Frontal cortex (tissue), 4 donors: ENCODE results near the gene ZIC4. TPM values are rescaled to one million over a fixed set of nuclear protein-coding genes. Genes with fewer than 3 reads are reported as not detected.

Experiments
- DNase-seq, 2 donors: peaks; one replicate each; pipeline ENCODE4 v3.0.0; 2012; ENCODE audit warnings: low spot score in 2 of 2
- FAIRE-seq: peaks from 2 replicates; lab custom pipeline; 2012; peaks lifted over from hg19 to GRCh38; lab: Jason Lieb, UNC
- total RNA-seq: library from RNA; depleted of rRNA; stranded (reverse); fragments of >200 nt; gene quantifications from one replicate; pipeline ENCODE4 v1.2.3, GENCODE V29; 2014
- donor health status: control.
- donor health status: control.
- donor health status: control.

ZIC4 gene
- total RNA-seq, 1 donor from 2014 or later: 2.4 TPM

DNA sequence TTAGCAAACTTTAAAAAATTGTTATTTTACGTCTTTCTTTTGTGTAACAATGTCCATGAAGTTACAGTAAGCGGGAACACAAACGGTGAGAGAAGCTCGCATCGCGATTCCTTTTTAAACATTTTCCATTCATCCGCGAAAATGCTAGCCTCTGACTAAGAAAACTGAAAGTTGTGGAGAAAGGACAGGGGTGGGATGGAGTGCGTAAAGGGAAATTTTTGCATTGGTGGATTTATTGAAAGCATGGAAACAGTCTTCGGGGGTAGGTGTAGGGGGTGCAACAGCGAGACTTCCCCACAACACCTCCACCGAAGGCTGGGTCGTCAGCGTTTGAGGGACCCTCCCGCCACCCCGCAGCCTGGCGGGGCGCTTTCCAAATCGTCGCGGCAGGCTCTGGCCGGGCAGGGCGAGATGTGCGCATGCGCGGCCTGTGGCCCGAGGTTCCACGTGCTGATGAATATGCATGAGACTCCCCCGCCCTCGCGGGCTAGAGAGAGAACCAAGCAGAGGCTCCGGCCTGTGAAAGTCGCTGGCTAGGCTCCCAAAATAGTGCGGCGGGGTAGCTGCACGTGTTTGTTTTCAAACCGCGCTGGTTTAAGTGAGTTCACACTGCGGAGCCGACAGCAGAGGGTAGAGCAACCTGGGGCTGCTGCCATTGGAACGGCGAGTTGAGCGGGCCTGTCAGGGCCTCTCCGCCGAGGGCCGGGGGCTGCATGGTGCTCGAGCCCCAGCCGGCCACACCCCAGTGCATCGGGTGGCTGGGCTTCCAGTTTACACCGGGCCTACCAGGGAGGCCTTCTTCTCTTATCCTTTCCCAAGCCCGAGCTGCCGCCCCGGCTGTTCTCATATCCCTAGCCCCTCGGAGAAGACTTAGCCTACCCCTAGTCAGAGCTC is 12.7 kb upstream of the ZIC4 start:
- FAIRE-seq: no peak
- peak; percentile 86 to 88 for DNase-seq

GRCh38 chr3:147418371-147418781 is 12.0 kb upstream of the ZIC4 start:
- no peak for FAIRE-seq
- DNase-seq: peak in 1 of 2 donors; percentile 17

DNA sequence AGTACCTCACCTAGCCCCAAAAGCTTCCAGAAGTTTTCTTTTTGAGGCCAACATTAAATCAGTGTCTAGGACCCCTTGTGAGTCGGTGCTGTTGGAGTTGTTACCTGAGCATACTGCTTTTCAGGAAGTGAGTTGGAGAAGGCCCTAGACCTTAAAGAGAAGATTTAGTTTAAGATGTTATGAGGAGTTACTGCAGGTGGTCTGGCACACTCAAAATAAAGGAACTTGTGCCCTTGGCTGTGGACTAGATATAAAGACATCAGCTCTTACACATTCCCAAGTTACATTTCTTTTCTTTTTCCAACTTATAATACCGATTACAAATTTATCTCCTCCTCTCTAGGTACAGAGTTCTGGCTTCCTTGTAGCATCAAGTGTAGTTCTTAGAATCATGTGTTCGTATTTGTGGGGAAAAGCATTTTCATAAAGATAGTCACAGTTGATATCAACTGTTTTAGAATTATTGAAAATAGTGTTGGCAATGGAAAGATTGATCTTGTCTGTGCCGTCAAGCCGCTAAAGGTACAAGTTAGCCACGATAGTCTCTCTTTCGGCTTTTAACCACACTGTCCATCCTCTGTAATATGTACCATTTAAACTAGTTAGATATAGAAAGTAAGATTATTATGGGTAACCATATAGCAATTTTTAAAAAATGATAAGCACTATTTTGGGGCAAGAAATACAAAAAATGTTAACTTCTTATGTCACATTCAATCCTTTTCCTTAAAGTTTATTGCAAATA is 11.4 kb upstream of the ZIC4 start:
- FAIRE-seq: no peak
- peak in 1 of 2 donors; percentile 5 for DNase-seq

GRCh38 chr3:147416931-147417330 is 10.6 kb upstream of the ZIC4 start:
- DNase-seq (peak in 1 of 2 donors; percentile 2), FAIRE-seq (no peak)

DNA sequence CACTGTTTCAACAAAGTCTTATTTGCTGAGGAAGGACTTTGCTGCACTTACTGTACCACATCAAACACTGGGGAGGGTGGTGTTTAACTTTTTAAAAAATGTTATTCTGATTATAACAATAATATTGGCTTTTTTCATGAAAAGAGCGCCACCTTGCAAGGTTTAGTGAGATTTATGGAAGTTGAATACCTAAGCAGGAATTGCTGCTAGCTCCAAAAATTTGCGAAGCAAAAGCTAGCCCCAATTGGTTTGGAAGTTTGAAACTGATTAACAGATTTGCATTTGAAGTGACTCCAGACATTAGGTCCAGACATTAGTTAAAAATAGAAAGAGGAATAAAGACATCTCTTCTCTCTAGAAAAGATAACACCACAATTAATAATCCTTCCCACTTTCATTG is 9.5 kb upstream of the ZIC4 start:
- DNase-seq: peak in 1 of 2 donors; percentile 10
- no peak for FAIRE-seq

- FAIRE-seq (no peak), DNase-seq (peak in 1 of 2 donors; percentile 5)
Observed at GRCh38 chr3:147415286-147415685, 8.9 kb upstream of the ZIC4 start.

- FAIRE-seq: no peak
- peak in 1 of 2 donors; percentile 4 for DNase-seq
Observed at GRCh38 chr3:147414390-147415138, 8.2 kb upstream of the ZIC4 start.

DNA sequence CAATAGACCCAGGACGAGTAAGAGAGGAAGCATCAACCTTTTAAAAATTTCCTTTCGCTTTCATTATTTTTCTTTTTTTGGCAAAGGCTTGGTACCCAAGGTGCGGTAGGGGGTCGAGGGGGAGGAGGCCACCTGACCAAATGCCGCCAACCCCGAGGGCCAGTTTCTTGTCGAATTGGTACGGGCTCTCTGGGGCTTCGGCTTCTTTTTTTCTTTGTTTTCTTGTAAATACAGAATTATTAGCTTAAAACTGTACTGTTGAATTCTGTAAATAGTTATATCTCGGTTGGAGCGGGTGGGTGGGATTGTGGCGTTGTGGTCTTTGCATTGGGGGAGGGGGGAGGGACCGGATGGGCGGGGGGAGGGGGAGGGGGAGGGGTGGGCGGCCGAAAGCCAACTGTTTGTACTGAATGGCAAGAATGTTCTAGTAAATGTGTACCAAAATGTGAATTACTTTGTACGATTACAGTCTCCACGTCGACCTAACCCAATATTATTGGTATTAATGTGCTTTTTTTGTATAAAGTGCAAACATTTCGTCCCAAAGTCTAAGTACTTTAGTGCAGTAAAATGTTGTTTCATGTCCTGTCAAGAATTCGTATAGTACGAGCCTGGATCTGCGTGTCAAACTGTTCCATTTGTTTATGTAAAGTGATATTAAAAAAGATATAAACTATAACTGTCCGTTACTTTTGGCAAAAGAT is 7.5 kb upstream of the ZIC4 start:
- peak in 1 of 2 donors; percentile 4 for DNase-seq
- FAIRE-seq: no peak

DNA sequence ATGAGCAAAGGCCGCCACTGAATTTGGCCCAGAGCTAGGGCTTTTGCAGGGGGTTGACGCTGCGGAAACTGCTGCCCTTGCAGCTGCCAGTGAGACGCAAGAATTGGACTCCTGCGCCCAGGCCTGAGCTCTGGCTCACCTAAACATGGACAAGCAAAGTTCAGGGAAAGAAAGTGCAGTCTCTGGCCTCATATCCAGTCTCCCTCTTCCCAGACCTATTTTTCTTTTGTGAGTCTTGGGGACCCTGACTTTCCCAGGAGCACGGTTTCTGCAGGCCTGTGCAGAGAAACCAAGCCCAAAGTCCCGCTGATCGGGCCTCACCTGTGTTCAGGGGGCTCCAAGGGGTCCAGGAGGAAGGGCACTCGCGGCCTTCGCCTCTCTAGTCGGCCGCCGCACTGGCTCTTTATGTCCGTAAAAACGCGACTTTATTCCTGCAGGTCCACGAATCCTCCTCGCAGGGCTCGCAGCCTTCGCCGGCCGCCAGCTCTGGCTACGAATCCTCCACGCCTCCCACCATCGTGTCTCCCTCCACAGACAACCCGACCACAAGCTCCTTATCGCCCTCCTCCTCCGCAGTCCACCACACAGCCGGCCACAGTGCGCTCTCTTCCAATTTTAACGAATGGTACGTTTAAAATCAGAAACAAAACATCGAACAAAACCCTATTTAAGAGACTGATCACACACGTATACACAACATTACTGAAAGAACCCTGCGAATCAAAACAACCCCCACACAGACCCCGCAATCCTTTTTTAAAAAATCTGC is 6.8 kb upstream of the ZIC4 start:
- peak; percentile 10 to 21 for DNase-seq
- FAIRE-seq: no peak

DNA sequence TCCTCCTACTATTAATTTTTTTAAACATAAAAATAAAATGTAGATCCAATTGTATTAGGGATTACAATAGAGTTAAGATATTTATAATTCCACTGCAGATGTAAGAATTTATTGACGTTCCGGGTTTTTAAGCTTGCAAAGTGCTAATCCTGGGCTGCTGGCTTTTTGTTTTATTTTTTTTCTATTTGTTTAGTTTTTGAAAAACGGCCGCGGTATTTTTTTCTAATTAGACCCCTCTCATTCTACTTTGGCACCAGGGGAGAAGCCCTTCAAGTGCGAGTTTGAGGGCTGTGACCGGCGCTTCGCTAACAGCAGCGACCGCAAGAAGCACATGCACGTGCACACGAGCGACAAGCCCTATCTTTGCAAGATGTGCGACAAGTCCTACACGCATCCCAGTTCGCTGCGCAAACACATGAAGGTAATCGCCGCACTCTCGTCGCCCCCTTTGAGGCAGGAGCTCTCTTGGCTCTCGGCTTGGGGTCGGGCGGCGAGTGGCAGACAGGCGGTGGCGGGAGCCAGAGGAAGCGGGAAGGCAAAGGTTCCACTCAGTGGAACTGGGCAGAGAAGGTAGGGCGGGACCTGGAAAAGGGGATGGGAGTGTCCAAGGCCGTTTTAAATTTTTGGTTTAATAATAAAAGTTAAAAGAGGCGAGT is 6.0 kb upstream of the ZIC4 start:
- peak in 1 of 2 donors; percentile 10 for DNase-seq
- FAIRE-seq: no peak

- DNase-seq (no peak), FAIRE-seq (no peak)
Observed at GRCh38 chr3:147411815-147412241, 5.5 kb upstream of the ZIC4 start.

DNA sequence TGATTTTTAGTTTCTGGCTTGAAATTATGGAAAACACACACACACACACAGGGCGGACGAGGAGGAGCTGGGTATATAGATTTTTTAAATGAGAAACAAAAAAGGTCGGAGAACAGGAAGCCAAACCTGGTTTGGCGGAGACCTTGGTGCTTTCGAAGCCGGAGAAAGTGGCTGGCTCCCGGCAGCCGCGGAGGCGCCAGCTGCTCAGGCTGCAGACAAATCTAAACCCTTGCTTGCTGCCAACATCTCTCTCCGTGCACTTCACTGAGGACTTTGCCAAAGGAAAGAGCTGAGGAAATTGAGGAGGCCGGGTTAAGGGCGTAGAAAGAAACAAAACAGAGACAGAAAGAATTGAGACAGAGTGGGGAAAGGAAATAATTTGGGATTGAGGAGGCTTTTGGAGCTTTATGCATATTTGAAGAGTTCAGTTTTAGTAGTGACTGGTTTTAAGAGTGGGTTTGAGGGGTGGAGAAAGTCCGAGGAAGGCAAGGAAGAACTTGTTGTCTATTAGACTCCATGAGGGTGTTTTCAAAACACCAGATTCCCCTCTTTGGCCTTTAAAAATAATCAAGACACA is 5.0 kb upstream of the ZIC4 start:
- DNase-seq (no peak), FAIRE-seq (no peak)

GRCh38 chr3:147410526-147411237 is 4.3 kb upstream of the ZIC4 start:
- DNase-seq (no peak), FAIRE-seq (no peak)

GRCh38 chr3:147410116-147410525 is 3.8 kb upstream of the ZIC4 start:
- DNase-seq (no peak), FAIRE-seq (no peak)

DNA sequence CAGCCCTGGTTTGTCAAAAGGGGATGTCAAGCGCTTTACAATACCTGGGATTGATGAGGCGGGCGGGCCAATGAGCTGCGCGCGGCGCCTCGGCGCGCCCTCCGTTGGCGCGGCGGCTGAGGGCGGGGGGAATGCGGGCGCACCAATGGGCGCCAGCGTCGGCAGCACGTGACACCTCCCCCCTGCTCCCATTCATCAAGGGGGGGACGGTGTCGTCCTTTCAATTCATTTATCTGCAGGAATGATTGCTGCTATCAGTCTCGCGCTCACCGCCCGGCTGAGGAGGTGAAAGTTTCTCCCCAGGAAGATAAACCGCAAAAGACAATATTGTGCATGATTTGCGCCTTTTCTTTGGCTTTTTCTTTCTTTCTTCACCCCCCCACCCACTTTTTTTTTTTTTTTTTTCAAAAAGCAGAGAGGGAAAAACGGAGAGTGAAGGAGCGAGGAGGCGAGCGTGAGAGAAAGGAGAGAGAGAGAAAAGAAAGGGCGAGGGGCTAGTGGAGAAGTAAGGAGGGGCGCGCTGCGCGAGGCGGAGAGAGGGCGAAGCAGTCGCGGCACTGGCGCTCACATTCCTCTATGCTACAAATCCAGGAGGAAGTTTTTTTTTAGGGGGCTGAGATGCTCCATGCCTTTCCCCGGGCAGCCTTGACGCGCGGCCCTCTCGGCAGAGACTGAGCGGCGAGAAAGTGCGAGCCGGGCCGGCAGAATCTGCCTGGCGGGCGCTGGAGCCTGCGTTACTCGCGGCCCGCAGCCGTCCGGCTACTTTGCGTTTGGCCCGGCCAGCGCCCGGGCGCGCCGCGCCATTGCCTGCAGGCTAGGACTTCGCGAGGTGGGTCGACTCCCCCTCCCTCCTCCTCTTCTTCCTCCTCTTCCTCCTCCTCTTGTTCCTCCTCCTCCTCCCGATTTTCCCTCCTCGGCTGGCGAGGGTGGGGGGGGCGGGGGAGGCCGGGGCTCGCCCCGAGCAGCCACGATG is 3.1 kb upstream of the ZIC4 start, which contains the start of gene ZIC1:
ZIC1 (plus strand) TSS at position 223 of the 973 bp plus-strand sequence; CDS start at position 971, 748 bp downstream.
- DNase-seq (peak; percentile 74 to 91), FAIRE-seq (no peak)
